ENCODE data around the gene CCDC8. TPM values are rescaled to one million over a fixed set of nuclear protein-coding genes. Genes with fewer than 3 reads are reported as not detected.
"Not testable (repeated sequence)": the region's sequence is repeated elsewhere in the genome, so short reads cannot be mapped to it uniquely, and the experiment has no call there.

The CCDC8 gene
- total RNA-seq, 4 donors from 2014 or later, result 4.5 to 11.6 (median 4.9) TPM

- no peak for DNase-seq (ENCODE audit: extremely low spot score)
- no peak for TF ChIP-seq POLR2AphosphoS5 (IDR thresholded peaks at IDR 0.05)
- TF ChIP-seq CTCF (IDR thresholded peaks at IDR 0.05), result no peak
- TF ChIP-seq EP300 (IDR thresholded peaks at IDR 0.05), result no peak
- Histone ChIP-seq H3K27me3 (no peaks in the 10 kb centered on the region), H3K27ac (replicated peaks in 1 of 4) (no peak overlapping the region), H3K36me3 (no peaks in the 10 kb centered on the region), H3K4me1 (peaks cover 5 to 17% (median 14%) of the 10 kb centered on the region in 4 donors), H3K4me3 (no peak overlapping the region), H3K9me3 (no peaks in the 10 kb centered on the region)
- intact Hi-C loops (cut with DNase I), result no loop called here
- 85% methylated on average over 15 of the region's 15 CpGs for WGBS
These were observed 32.7 kb upstream of the CCDC8 start for GRCh38 chr19:46446021-46446420.

- Histone ChIP-seq H3K27me3 (no peaks in the 10 kb centered on the region), H3K4me3 (no peak overlapping the region), H3K27ac (replicated peaks in 1 of 4) (peak overlapping the region in 1 of 4 donors; percentile 31), H3K36me3 (no peaks in the 10 kb centered on the region), H3K4me1 (peaks cover 5 to 17% (median 14%) of the 10 kb centered on the region in 4 donors), H3K9me3 (no peaks in the 10 kb centered on the region)
- 49% methylated on average over 8 of the region's 8 CpGs for WGBS
- TF ChIP-seq POLR2A (IDR thresholded peaks at IDR 0.05; ENCODE audit: low read depth), result no peak
- TF ChIP-seq EP300 (IDR thresholded peaks at IDR 0.05), result no peak
- peak in 1 of 2 donors; percentile 37 for TF ChIP-seq POLR2AphosphoS5 (IDR thresholded peaks at IDR 0.05)
- no peak for TF ChIP-seq CTCF (IDR thresholded peaks at IDR 0.05)
- DNase-seq (ENCODE audit: extremely low spot score), result no peak
- intact Hi-C loops (cut with DNase I), result no loop called here
These were observed 29.6 kb upstream of the CCDC8 start for GRCh38 chr19:46442808-46443450.

GRCh38 chr19:46441866-46442265 is 28.5 kb upstream of the CCDC8 start:
- no peaks in the 10 kb centered on the region for H3K27me3 ChIP-seq
- H3K27ac ChIP-seq (replicated peaks in 1 of 4), result no peak overlapping the region
- 54% methylated on average over 1 of the region's 1 CpG for WGBS
- no peak for DNase-seq (ENCODE audit: extremely low spot score)
- no peak for TF ChIP-seq EP300 (IDR thresholded peaks at IDR 0.05)
- no peak for TF ChIP-seq CTCF (IDR thresholded peaks at IDR 0.05)
- H3K4me1 ChIP-seq, result peaks cover 5 to 17% (median 14%) of the 10 kb centered on the region in 4 donors
- no peak overlapping the region for H3K4me3 ChIP-seq
- H3K36me3 ChIP-seq, result no peaks in the 10 kb centered on the region
- intact Hi-C loops (cut with DNase I), result no loop called here
- H3K9me3 ChIP-seq, result no peaks in the 10 kb centered on the region

GRCh38 chr19:46435689-46436088 is 22.3 kb upstream of the CCDC8 start:
- H3K9me3 ChIP-seq; H3K4me3 ChIP-seq; H3K4me1 ChIP-seq; DNase-seq (ENCODE audit: extremely low spot score); H3K36me3 ChIP-seq; intact Hi-C loops (cut with DNase I); H3K27ac ChIP-seq (replicated peaks in 1 of 4): not testable (repeated sequence)
- peaks cover 0 to 21% (median 0%) of the 10 kb centered on the region in 4 donors for H3K27me3 ChIP-seq
- 95% methylated on average over 4 of the region's 4 CpGs for WGBS

GRCh38 chr19:46435009-46435408 is 21.6 kb upstream of the CCDC8 start:
- peaks cover 0 to 21% (median 0%) of the 10 kb centered on the region in 4 donors for H3K27me3 ChIP-seq
- H3K27ac ChIP-seq (replicated peaks in 1 of 4), result no peak overlapping the region
- WGBS, result 57% methylated on average over 6 of the region's 6 CpGs
- H3K9me3 ChIP-seq, result no peaks in the 10 kb centered on the region
- no peak overlapping the region for H3K4me3 ChIP-seq
- no peak for TF ChIP-seq POLR2A (IDR thresholded peaks at IDR 0.05; ENCODE audit: low read depth)
- TF ChIP-seq CTCF (IDR thresholded peaks at IDR 0.05), result no peak
- TF ChIP-seq EP300 (IDR thresholded peaks at IDR 0.05), result no peak
- no peak for TF ChIP-seq POLR2AphosphoS5 (IDR thresholded peaks at IDR 0.05)
- H3K4me1 ChIP-seq, result no peaks in the 10 kb centered on the region
- no peak for DNase-seq (ENCODE audit: extremely low spot score)
- intact Hi-C loops (cut with DNase I), result no loop called here
- H3K36me3 ChIP-seq, result no peaks in the 10 kb centered on the region

- H3K27me3 ChIP-seq, result peaks cover 0 to 29% (median 0%) of the 10 kb centered on the region in 4 donors
- H3K4me3 ChIP-seq; intact Hi-C loops (cut with DNase I); H3K9me3 ChIP-seq; DNase-seq (ENCODE audit: extremely low spot score); H3K36me3 ChIP-seq; H3K4me1 ChIP-seq; H3K27ac ChIP-seq (replicated peaks in 1 of 4): not testable (repeated sequence)
- 58% methylated on average over 7 of the region's 7 CpGs for WGBS
These were observed 20.1 kb upstream of the CCDC8 start for GRCh38 chr19:46433470-46433869.
